B cell (primary cell): ENCODE data around the gene PTGER2. TPM values are rescaled to one million over a fixed set of nuclear protein-coding genes. Genes with fewer than 3 reads are reported as not detected.

Experiments
- ATAC-seq: fragments of 200-7000 bp; cut with Tn5 transposase; one replicate; pipeline ENCODE4 v1.10.0; 2021; ENCODE audit warnings: low read depth, mild to moderate bottlenecking, moderate number of reproducible peaks, moderate library complexity
- CTCF ChIA-PET: fragments of 350-600 bp; sonication (Branson Sonifier 250); formaldehyde crosslinking; loops from one replicate; lab custom pipeline; 2021; ENCODE audit warnings: antibody characterized with exemption, inconsistent platforms; lab: Charles Lee
- POLR2A ChIA-PET: fragments of 350-600 bp; sonication (Branson Sonifier 250); formaldehyde crosslinking; loops from one replicate; lab custom pipeline; 2021; ENCODE audit warnings: antibody characterized with exemption; lab: Charles Lee
- DNase-seq: peaks from one replicate; pipeline ENCODE4 v3.0.0; 2013
- H2AFZ ChIP-seq: 2 replicates; pipeline ENCODE4 v1.6.1; 2012; ENCODE audit warnings: mild to moderate bottlenecking, low read depth, low read length; ENCODE audit not compliant: insufficient read depth, poor library complexity, severe bottlenecking
- H3K27ac ChIP-seq, 2 donors: 1 replicate in 1 of 2; 2 replicates in 1 of 2; pipeline ENCODE4 v1.5.1; 2012 to 2013; ENCODE audit warnings: low read length in 2 of 2, mild to moderate bottlenecking in 2 of 2, moderate library complexity in 1 of 2
- H3K27me3 ChIP-seq, 4 experiments: fragments of 200-600 bp in 1 of 4; sonication (generic) in 1 of 4; replicated peaks in 1 of 4; 1 replicate in 2 of 4; 2 replicates in 2 of 4; pipeline versions ENCODE4 v1.6.1 to v1.7.0; 2013 to 2016; ENCODE audit warnings: low read length in 3 of 4, mild to moderate bottlenecking in 2 of 4, mixed read lengths in 1 of 4, moderate library complexity in 1 of 4; ENCODE audit not compliant: insufficient read depth in 4 of 4, control insufficient read depth in 3 of 4; ENCODE audit errors: control extremely low read depth in 1 of 4
- H3K36me3 ChIP-seq, 2 experiments: replicated peaks in 1 of 2; 1 replicate in 1 of 2; 2 replicates in 1 of 2; pipeline versions ENCODE4 v1.6.1 to v1.7.1; 2013; ENCODE audit warnings: low read length in 1 of 2; ENCODE audit not compliant: insufficient read depth in 2 of 2, control insufficient read depth in 1 of 2; ENCODE audit errors: control extremely low read depth in 1 of 2, extremely low read depth in 1 of 2
- H3K4me1 ChIP-seq, 2 donors: fragments of 200-600 bp in 1 of 2; sonication (generic) in 1 of 2; 1 replicate in 1 of 2; 2 replicates in 1 of 2; pipeline versions ENCODE4 v1.5.1 to v1.6.1; 2013 to 2017; ENCODE audit warnings: low read length in 2 of 2; ENCODE audit not compliant: control insufficient read depth in 2 of 2, insufficient read depth in 2 of 2
- H3K4me2 ChIP-seq: replicated peaks from 2 replicates; pipeline ENCODE3; 2012; ENCODE audit warnings: mild to moderate bottlenecking, low read depth, low read length; ENCODE audit not compliant: poor library complexity, severe bottlenecking
- H3K4me3 ChIP-seq, 5 experiments: fragments of 200-600 bp in 1 of 5; sonication (generic) in 1 of 5; 1 replicate in 3 of 5; 2 replicates in 2 of 5; pipeline versions ENCODE4 v1.5.1 to v1.7.0; 2011 to 2016; ENCODE audit warnings: low read length in 4 of 5, mild to moderate bottlenecking in 4 of 5, low read depth in 2 of 5, control low read depth in 1 of 5, moderate library complexity in 1 of 5; ENCODE audit not compliant: insufficient read depth in 1 of 5; ENCODE audit errors: control extremely low read depth in 1 of 5, extremely low read depth in 1 of 5
- H3K79me2 ChIP-seq: fragments of 200-600 bp; sonication (generic); one replicate; pipeline ENCODE4 v1.6.0; 2016; ENCODE audit warnings: low read length; ENCODE audit not compliant: control insufficient read depth, insufficient read depth
- H3K9ac ChIP-seq: fragments of 200-600 bp; sonication (generic); 2 replicates; pipeline ENCODE4 v1.6.1; 2017; ENCODE audit warnings: mild to moderate bottlenecking, low read length, moderate library complexity
- H3K9me3 ChIP-seq, 3 donors: one replicate each; pipeline versions ENCODE4 v1.6.1 to v1.7.1; 2013; ENCODE audit warnings: low read length in 2 of 3; ENCODE audit not compliant: control insufficient read depth in 2 of 3, insufficient read depth in 1 of 3; ENCODE audit errors: control extremely low read depth in 1 of 3
- H4K20me1 ChIP-seq: 2 replicates; pipeline ENCODE4 v1.6.0; 2012; ENCODE audit warnings: mild to moderate bottlenecking, low read length; ENCODE audit not compliant: insufficient read depth, control insufficient read depth, poor library complexity, severe bottlenecking
- H3K27ac Mint-ChIP-seq: one replicate; pipeline ENCODE4 v1.8.0; 2021; ENCODE audit warnings: mixed read lengths
- H3K27me3 Mint-ChIP-seq: one replicate; pipeline ENCODE4 v1.8.0; 2021; ENCODE audit warnings: mixed read lengths
- H3K4me1 Mint-ChIP-seq: one replicate; pipeline ENCODE4 v1.8.0; 2021; ENCODE audit warnings: mixed read lengths
- H3K4me3 Mint-ChIP-seq: one replicate; pipeline ENCODE4 v1.8.0; 2021; ENCODE audit warnings: mixed read lengths
- H3K9me3 Mint-ChIP-seq: one replicate; pipeline ENCODE4 v1.8.0; 2022; ENCODE audit warnings: mixed read lengths; ENCODE audit not compliant: insufficient read depth
- EZH2 ChIP-seq: IDR thresholded peaks from 2 replicates; pipeline ENCODE4 v1.6.1; 2012; ENCODE audit warnings: borderline replicate concordance, low read depth, mild to moderate bottlenecking, moderate library complexity, low read length; ENCODE audit not compliant: insufficient read depth, poor library complexity, severe bottlenecking
- WGBS: methylation state at CpG from one replicate; pipeline ENCODE4 v1.1.5; 2013; ENCODE audit warnings: missing lambda C conversion rate; ENCODE audit not compliant: insufficient coverage; 5-methylcytosine and 5-hydroxymethylcytosine counted together
- intact Hi-C: fragments of 100-400 bp; cut with micrococcal nuclease; formaldehyde crosslinking; loops from one replicate; pipeline ENCODE4 v1.10.0; 2022
- polyA plus RNA-seq: library from polyadenylated mRNA; depleted of rRNA; stranded (reverse); fragments of >200 nt; gene quantifications from 2 replicates; pipeline ENCODE4 v1.2.3, GENCODE V29; 2012
- total RNA-seq, 2 donors: library from RNA; stranded (reverse); fragments of 120-200 nt in 1 of 2; gene quantifications; 1 replicate in 1 of 2; 2 replicates in 1 of 2; pipeline versions ENCODE4 v1.2.3 to v1.2.4, GENCODE V29; 2013 to 2022
- TF ChIP-seq, protein P1 (sequence below): fragments of 200-600 bp; IDR thresholded peaks from one replicate; pipeline ENCODE4 v1.8.0; 2022; ENCODE audit warnings: antibody characterized with exemption, mild to moderate bottlenecking

The PTGER2 gene
- total and polyA plus RNA-seq, 2 donors (not counting 1 experiment from before 2014, with no cell fraction given) = 0.32 to 0.92 TPM

DNA sequence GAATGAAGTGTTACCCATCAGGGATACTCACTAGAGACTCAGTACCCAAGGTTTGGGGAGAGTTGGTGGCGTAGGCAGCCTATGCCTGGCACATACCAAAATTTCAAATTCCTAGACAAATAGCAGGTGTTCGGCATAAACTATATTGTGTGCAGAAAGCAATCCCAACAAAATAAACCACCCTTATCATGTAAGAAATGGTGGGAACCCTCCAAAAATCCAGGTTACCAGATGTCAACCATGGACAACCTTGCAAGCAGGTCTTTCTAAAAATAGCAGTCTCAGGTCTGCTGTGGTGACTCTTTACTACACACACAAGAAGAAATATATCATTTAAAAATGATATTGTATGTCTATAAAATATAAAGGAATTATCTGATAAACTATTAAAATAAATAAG is 17.7 kb upstream of the PTGER2 start:
- Histone ChIP-seq H3K36me3 (no peaks in the 10 kb centered on the region), H3K9ac (no peak overlapping the region), H3K9me3 (no peaks in the 10 kb centered on the region), H3K27me3 (no peaks in the 10 kb centered on the region), H3K4me2 (no peak overlapping the region), H3K79me2 (no peaks in the 10 kb centered on the region), H3K27ac (no peak overlapping the region), H4K20me1 (no peaks in the 10 kb centered on the region), H2AFZ (no peak overlapping the region), H3K4me3 (no peak overlapping the region), H3K4me1 (no peaks in the 10 kb centered on the region)
- H3K9me3 Mint-ChIP-seq = no peaks in the 10 kb centered on the region
- no peak overlapping the region for H3K4me3 Mint-ChIP-seq
- no peaks in the 10 kb centered on the region for H3K4me1 Mint-ChIP-seq
- H3K27me3 Mint-ChIP-seq = peaks cover 14% of the 10 kb centered on the region
- no CpG with 5 or more reads among the region's 2 CpGs for WGBS
- ATAC-seq = no peak
- ChIA-PET POLR2A (no interaction called here), CTCF (no interaction called here)
- TF ChIP-seq, protein P1, sequence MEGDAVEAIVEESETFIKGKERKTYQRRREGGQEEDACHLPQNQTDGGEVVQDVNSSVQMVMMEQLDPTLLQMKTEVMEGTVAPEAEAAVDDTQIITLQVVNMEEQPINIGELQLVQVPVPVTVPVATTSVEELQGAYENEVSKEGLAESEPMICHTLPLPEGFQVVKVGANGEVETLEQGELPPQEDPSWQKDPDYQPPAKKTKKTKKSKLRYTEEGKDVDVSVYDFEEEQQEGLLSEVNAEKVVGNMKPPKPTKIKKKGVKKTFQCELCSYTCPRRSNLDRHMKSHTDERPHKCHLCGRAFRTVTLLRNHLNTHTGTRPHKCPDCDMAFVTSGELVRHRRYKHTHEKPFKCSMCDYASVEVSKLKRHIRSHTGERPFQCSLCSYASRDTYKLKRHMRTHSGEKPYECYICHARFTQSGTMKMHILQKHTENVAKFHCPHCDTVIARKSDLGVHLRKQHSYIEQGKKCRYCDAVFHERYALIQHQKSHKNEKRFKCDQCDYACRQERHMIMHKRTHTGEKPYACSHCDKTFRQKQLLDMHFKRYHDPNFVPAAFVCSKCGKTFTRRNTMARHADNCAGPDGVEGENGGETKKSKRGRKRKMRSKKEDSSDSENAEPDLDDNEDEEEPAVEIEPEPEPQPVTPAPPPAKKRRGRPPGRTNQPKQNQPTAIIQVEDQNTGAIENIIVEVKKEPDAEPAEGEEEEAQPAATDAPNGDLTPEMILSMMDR = no peak
- no peak for TF ChIP-seq EZH2
- intact Hi-C loops = loop anchor here (5.0 kb wide), 1 partner anchor 256 kb away; the partner anchor contains the start of genes GPR137C and TXNDC16
- no peak for DNase-seq
- H3K27ac Mint-ChIP-seq = no peak overlapping the region

DNA sequence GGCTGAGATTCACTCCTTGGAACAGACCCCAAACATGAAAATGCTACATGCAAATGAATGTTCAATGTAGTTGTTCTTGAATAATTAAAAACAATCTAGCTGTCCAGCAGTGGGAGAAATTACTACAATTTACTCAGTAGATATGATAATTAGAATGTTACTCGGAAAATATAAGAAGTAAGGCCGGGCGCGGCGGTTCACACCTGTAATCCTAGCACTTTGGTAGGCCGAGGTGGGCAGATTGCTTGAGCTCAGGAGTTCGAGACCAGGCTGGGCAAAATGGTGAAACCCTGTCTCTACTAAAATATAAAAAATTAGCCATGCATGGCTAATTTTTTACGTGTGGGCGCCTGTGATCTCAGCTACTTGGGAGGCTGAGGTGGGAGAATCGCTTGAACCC is 15.3 kb upstream of the PTGER2 start:
- no peak overlapping the region for H3K4me3 ChIP-seq
- ATAC-seq (no peak), DNase-seq (no peak)
- H3K4me1 Mint-ChIP-seq = no peaks in the 10 kb centered on the region
- WGBS = 91% methylated on average over 6 of the region's 10 CpGs
- no peak overlapping the region for H3K27ac ChIP-seq
- H3K9me3 ChIP-seq = no peaks in the 10 kb centered on the region
- intact Hi-C loops = loop anchor here (1.0 to 5.0 kb wide), 2 partner anchors 175 to 254 kb away; partner anchors contain the start of genes GPR137C and TXNDC16
- H2AFZ ChIP-seq = no peak overlapping the region
- no peak overlapping the region for H3K4me2 ChIP-seq
- ChIA-PET POLR2A (no interaction called here), CTCF (interaction anchor here (0.8 to 3.3 kb wide), 11 partner anchors 8 to 1007 kb away, joined by 3 to 15 read pairs (median 3); no protein-coding TSS in a partner anchor)
- no peaks in the 10 kb centered on the region for H3K36me3 ChIP-seq
- H3K4me3 Mint-ChIP-seq = no peak overlapping the region
- no peaks in the 10 kb centered on the region for H3K4me1 ChIP-seq
- no peaks in the 10 kb centered on the region for H3K79me2 ChIP-seq
- H3K27me3 Mint-ChIP-seq = peaks cover 20% of the 10 kb centered on the region
- no peaks in the 10 kb centered on the region for H4K20me1 ChIP-seq
- TF ChIP-seq, protein P1 = no peak
- no peak for TF ChIP-seq EZH2
- no peak overlapping the region for H3K27ac Mint-ChIP-seq
- no peak overlapping the region for H3K9ac ChIP-seq
- H3K27me3 ChIP-seq = no peaks in the 10 kb centered on the region
- no peaks in the 10 kb centered on the region for H3K9me3 Mint-ChIP-seq
